Astrocyte of the spinal cord (primary cell): Measurements from ENCODE around the gene RASA2.

Source experiments
- DNase-seq: peaks from one replicate; pipeline ENCODE4 v3.0.0; 2011; ENCODE audit warnings: low read depth, low spot score
- H3K4me3 ChIP-seq: 2 replicates; pipeline ENCODE4 v1.5.1; 2011; ENCODE audit warnings: low read depth, mild to moderate bottlenecking, low read length, moderate library complexity
- in situ Hi-C: cut with HindIII; loops from 2 replicates; pipeline ENCODE4 v1.10.0; 2017; ENCODE audit warnings: low sequenced_read_pairs
- TF ChIP-seq, protein P1 (sequence below): IDR thresholded peaks from 2 replicates; pipeline ENCODE4 v1.5.1; 2012; ENCODE audit warnings: low read depth, mild to moderate bottlenecking, low read length, inconsistent platforms

RASA2 gene

GRCh38 chr3:141632779-141633374, 146.1 kb downstream of the RASA2 start:
- in situ Hi-C loops: no loop called here
- no peak for DNase-seq

DNA sequence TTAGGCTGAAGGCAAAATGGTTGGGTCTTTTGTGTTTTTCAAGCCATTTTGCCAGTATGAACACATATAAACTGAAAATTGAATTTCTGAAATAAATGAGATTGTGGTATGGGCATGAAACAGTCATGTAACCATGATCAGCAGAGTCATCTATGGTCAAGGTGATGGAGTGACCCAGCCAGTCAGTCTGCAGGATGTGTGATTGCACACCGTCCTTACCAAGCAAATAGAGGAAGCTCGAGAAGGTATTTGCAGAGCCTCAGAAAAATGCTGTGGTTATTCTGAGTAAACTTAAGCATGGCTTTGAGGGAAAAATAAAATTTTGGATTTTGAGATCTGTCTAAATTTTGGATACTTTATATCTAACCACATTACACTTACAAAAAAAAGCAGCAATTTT, 155.4 kb downstream of the RASA2 start:
- no peak overlapping the region for H3K4me3 ChIP-seq
- DNase-seq: no peak
- TF ChIP-seq, protein P1, sequence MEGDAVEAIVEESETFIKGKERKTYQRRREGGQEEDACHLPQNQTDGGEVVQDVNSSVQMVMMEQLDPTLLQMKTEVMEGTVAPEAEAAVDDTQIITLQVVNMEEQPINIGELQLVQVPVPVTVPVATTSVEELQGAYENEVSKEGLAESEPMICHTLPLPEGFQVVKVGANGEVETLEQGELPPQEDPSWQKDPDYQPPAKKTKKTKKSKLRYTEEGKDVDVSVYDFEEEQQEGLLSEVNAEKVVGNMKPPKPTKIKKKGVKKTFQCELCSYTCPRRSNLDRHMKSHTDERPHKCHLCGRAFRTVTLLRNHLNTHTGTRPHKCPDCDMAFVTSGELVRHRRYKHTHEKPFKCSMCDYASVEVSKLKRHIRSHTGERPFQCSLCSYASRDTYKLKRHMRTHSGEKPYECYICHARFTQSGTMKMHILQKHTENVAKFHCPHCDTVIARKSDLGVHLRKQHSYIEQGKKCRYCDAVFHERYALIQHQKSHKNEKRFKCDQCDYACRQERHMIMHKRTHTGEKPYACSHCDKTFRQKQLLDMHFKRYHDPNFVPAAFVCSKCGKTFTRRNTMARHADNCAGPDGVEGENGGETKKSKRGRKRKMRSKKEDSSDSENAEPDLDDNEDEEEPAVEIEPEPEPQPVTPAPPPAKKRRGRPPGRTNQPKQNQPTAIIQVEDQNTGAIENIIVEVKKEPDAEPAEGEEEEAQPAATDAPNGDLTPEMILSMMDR: no peak
- in situ Hi-C loops: no loop called here

More at GRCh38 chr3:141632779-141633374, 146.1 kb downstream of the RASA2 start:
- H3K4me3 ChIP-seq: no peak overlapping the region
- TF ChIP-seq, protein P1: no peak

- peak; percentile 87 for DNase-seq
- no peak overlapping the region for H3K4me3 ChIP-seq
- TF ChIP-seq, protein P1: no peak
- in situ Hi-C loops: no loop called here
Measured at GRCh38 chr3:141643391-141643790, 156.6 kb downstream of the RASA2 start.

DNA sequence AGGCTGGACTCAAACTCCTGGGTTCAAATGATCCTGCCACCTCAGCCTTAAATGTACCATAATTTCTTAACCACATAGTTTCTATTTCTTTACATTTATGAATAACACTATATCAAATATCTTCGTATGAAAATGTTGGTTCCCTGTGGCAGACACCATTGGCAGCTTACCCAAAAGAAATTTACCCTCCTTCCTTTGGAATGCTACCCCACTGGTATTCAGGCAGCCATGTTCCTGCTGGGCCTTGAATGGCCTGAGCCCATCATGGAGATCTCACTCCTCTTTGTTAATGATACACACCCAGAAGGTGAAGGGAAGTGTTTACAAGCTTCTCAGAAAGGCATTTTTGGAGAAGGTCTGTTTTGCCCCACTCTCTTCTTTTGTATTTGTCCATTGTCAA, 157.0 kb downstream of the RASA2 start:
- in situ Hi-C loops: no loop called here
- TF ChIP-seq, protein P1: no peak
- no peak for DNase-seq
- H3K4me3 ChIP-seq: no peak overlapping the region

- DNase-seq: peak; percentile 41
- no peak overlapping the region for H3K4me3 ChIP-seq
- TF ChIP-seq, protein P1: peak; percentile 77
- in situ Hi-C loops: no loop called here
Measured at GRCh38 chr3:141644931-141645330, 158.1 kb downstream of the RASA2 start.

GRCh38 chr3:141646760-141647561, 160.1 kb downstream of the RASA2 start:
- in situ Hi-C loops: no loop called here
- peak; percentile 46 for DNase-seq

More at GRCh38 chr3:141646760-141647561, 160.1 kb downstream of the RASA2 start:
- TF ChIP-seq, protein P1: no peak
- H3K4me3 ChIP-seq: no peak overlapping the region
